K562 (cell line): Measurements from ENCODE around the gene MMP2. TPM values are rescaled to one million over a fixed set of nuclear protein-coding genes. Genes with fewer than 3 reads are reported as not detected.

Source experiments
- ATAC-seq: fragments of 200-7000 bp; cut with Tn5 transposase; 3 replicates; pipeline ENCODE4 v1.9.1; 2020; ENCODE audit warnings: moderate library complexity
- BruUV-seq: library from RNA; stranded (reverse); fragments of 400-500 nt; replicated peaks from 2 replicates; lab custom pipeline; 2021; lab: Mats Ljungman, UMichigan
- CTCF ChIA-PET: fragments of 300-600 bp; formaldehyde crosslinking; extraction: SDS; loops from one replicate; lab custom pipeline; 2021; ENCODE audit warnings: low intra/inter-chr PET ratio; lab: Yijun Ruan, JAX
- POLR2A ChIA-PET: fragments of 300-600, 350-650 bp; sonication (Branson Sonifier 250); formaldehyde crosslinking; extraction: SDS; loops from one replicate; lab custom pipeline; 2021; ENCODE audit warnings: antibody characterized with exemption, inconsistent platforms; lab: Yijun Ruan, JAX
- DNase-seq, 4 experiments: peaks; one replicate each; pipeline versions ENCODE4 v3.0.0 to v3.0.0-alpha.2; 2011 to 2018; ENCODE audit warnings: low spot score in 3 of 4, mixed read lengths in 3 of 4; ENCODE audit errors: extremely low read depth in 1 of 4
- FAIRE-seq: peaks from 2 replicates; lab custom pipeline; 2011; peaks lifted over from hg19 to GRCh38; lab: Jason Lieb, UNC
- H2AFZ ChIP-seq: 2 replicates; pipeline ENCODE4 v1.6.0; 2011; ENCODE audit warnings: low read depth, low read length, control low read depth, inconsistent platforms
- H3K27ac ChIP-seq: fragments of 200-600 bp; 3 replicates; pipeline ENCODE4 v1.8.0; 2011; ENCODE audit warnings: low read depth, mild to moderate bottlenecking, control low read depth, inconsistent platforms, low read length, moderate library complexity, mixed read lengths; ENCODE audit errors: extremely low read depth
- H3K27me3 ChIP-seq, 2 experiments: fragments of 300-600 bp in 1 of 2; 2 replicates in 1 of 2; 3 replicates in 1 of 2; pipeline versions ENCODE4 v1.6.0 to v1.8.0; 2011; ENCODE audit warnings: inconsistent platforms in 2 of 2, low read length in 2 of 2, mild to moderate bottlenecking in 1 of 2, mixed read lengths in 1 of 2, moderate library complexity in 1 of 2; ENCODE audit not compliant: control insufficient read depth in 2 of 2, insufficient read depth in 2 of 2
- H3K36me3 ChIP-seq: fragments of 300-600 bp; 3 replicates; pipeline ENCODE4 v1.8.0; 2011; ENCODE audit warnings: mild to moderate bottlenecking, low read length, inconsistent platforms; ENCODE audit not compliant: control insufficient read depth, insufficient read depth
- H3K4me1 ChIP-seq, 2 experiments: fragments of 200-600 bp in 1 of 2; replicated peaks in 1 of 2; 2 replicates in 1 of 2; 3 replicates in 1 of 2; pipeline versions ENCODE4 v1.5.1 to v1.8.0; 2011; ENCODE audit warnings: inconsistent platforms in 2 of 2, low read length in 2 of 2, mild to moderate bottlenecking in 1 of 2, mixed read lengths in 1 of 2, moderate library complexity in 1 of 2; ENCODE audit not compliant: control insufficient read depth in 2 of 2, insufficient read depth in 2 of 2
- H3K4me2 ChIP-seq: 2 replicates; pipeline ENCODE4 v1.6.1; 2011; ENCODE audit warnings: low read length, control low read depth, inconsistent platforms, mixed read lengths; ENCODE audit not compliant: insufficient read depth
- H3K4me3 ChIP-seq: fragments of 200-600 bp; sonication (generic), shearing (Covaris generic); 2 replicates; pipeline ENCODE4 v1.5.1; 2016; ENCODE audit warnings: control low read depth, inconsistent platforms
- H3K79me2 ChIP-seq: fragments of 200-600 bp; 3 replicates; pipeline ENCODE4 v1.8.0; 2011; ENCODE audit warnings: low read length, inconsistent platforms; ENCODE audit not compliant: control insufficient read depth, insufficient read depth
- H3K9ac ChIP-seq, 2 experiments: 2 replicates each; pipeline versions ENCODE4 v1.6.0 to v1.6.1; 2011; ENCODE audit warnings: low read depth in 2 of 2, low read length in 2 of 2, control low read depth in 1 of 2, inconsistent platforms in 1 of 2, mild to moderate bottlenecking in 1 of 2, mixed read lengths in 1 of 2; ENCODE audit not compliant: insufficient read depth in 1 of 2
- H3K9me1 ChIP-seq: one replicate; pipeline ENCODE4 v1.6.0; 2011; ENCODE audit warnings: inconsistent platforms, mild to moderate bottlenecking, low read length, moderate library complexity; ENCODE audit not compliant: control insufficient read depth, insufficient read depth
- H3K9me3 ChIP-seq: replicated peaks from 2 replicates; pipeline ENCODE4 v1.5.1; 2011; ENCODE audit warnings: low read depth, low read length, inconsistent platforms; ENCODE audit not compliant: control insufficient read depth, insufficient read depth
- H4K20me1 ChIP-seq: replicated peaks from 2 replicates; pipeline ENCODE4 v1.6.1; 2011; ENCODE audit warnings: low read length, inconsistent platforms, mixed read lengths; ENCODE audit not compliant: control insufficient read depth, insufficient read depth
- CREB1 ChIP-seq, 2 experiments: sonication (generic) in 1 of 2; formaldehyde crosslinking in 1 of 2; IDR thresholded peaks; 2 replicates each; pipeline versions ENCODE4 v1.6.1 to v1.8.0; 2012 to 2022; ENCODE audit warnings: inconsistent platforms in 1 of 2, mild to moderate bottlenecking in 1 of 2, missing genetic modification reagents in 1 of 2, moderate library complexity in 1 of 2
- RBM25 ChIP-seq: fragments of 200-400 bp; formaldehyde crosslinking; IDR thresholded peaks from 2 replicates; pipeline ENCODE4 v1.6.1; 2018; ENCODE audit warnings: low read length, low read depth, moderate library complexity; ENCODE audit not compliant: severe bottlenecking
- SMAD3 ChIP-seq: fragments of 450-650 bp; formaldehyde crosslinking; conservative IDR thresholded peaks from 2 replicates; pipeline ENCODE4 v1.4.0; 2020; ENCODE audit warnings: mild to moderate bottlenecking
- ZNF175 ChIP-seq: fragments of 200-800 bp; sonication (Bioruptor generic); IDR thresholded peaks from 2 replicates; pipeline ENCODE4 v1.6.1; 2016; ENCODE audit warnings: low read depth, mild to moderate bottlenecking, missing genetic modification characterization, missing compliant biosample characterization
- in situ Hi-C: fragments of 300-500 bp; cut with MboI; formaldehyde crosslinking; loops from 4 replicates; pipeline ENCODE4 v1.15.0; 2018; ENCODE audit warnings: inconsistent platforms, mixed read lengths
- intact Hi-C: fragments of 100-400 bp; cut with micrococcal nuclease; formaldehyde crosslinking; loops from 2 replicates; pipeline ENCODE4 v1.14.2; 2022
- polyA plus RNA-seq, 8 experiments: library from polyadenylated mRNA; depleted of rRNA in 4 of 8; stranded (reverse) in 5 of 8; unstranded in 3 of 8; fragments of >200 nt; fragmentation: Nextera tagmentation in 2 of 8; fragmentation: Illumina TruSeq in 1 of 8; extraction: Ambion mirVana in 2 of 8; extraction: Trizol in 1 of 8; gene quantifications; 2 replicates each; pipeline versions ENCODE4 v1.2.1 to v1.2.3, GENCODE V29; 2011 to 2014; ENCODE audit warnings: inconsistent platforms in 1 of 8, missing spikeins in 1 of 8
- total RNA-seq, 7 experiments: library from RNA; depleted of rRNA in 6 of 7; stranded (reverse); fragments of >200 nt in 6 of 7; fragmentation: Illumina TruSeq in 2 of 7; extraction: Trizol in 2 of 7; gene quantifications; 2 replicates each; pipeline versions ENCODE4 v1.2.1 to v1.2.3, GENCODE V29; 2011 to 2021; ENCODE audit warnings: low replicate concordance in 1 of 7
- TF ChIP-seq, protein P1 (sequence below): fragments of 450-650 bp; IDR thresholded peaks from 2 replicates; pipeline ENCODE4 v1.6.1; 2017; ENCODE audit warnings: antibody characterized with exemption, mild to moderate bottlenecking
- TF ChIP-seq, protein P2 (sequence below): sonication (generic); formaldehyde crosslinking; IDR thresholded peaks from 2 replicates; pipeline ENCODE4 v1.8.1; 2023; ENCODE audit warnings: mild to moderate bottlenecking, missing genetic modification reagents
- TF ChIP-seq, protein P3 (sequence below): sonication (generic); formaldehyde crosslinking; IDR thresholded peaks from 2 replicates; pipeline ENCODE4 v1.8.1; 2023; ENCODE audit warnings: mild to moderate bottlenecking, missing genetic modification reagents, moderate library complexity

The MMP2 gene
- total and polyA plus RNA-seq, 9 of the 15 experiments (the other 6 are each of a cell fraction or from before 2014, with no cell fraction given) = 0.05 to 0.53 TPM; not detected in 7

GRCh38 chr16:55527885-55528284, 48.9 kb downstream of the MMP2 start:
- DNase-seq (no peak), FAIRE-seq (no peak), ATAC-seq (no peak)
- Histone ChIP-seq H3K36me3 (no peaks in the 10 kb centered on the region), H2AFZ (no peak overlapping the region), H3K27me3 (no peaks in the 10 kb centered on the region), H3K9ac (no peak overlapping the region), H3K9me1 (no peaks in the 10 kb centered on the region), H3K27ac (no peak overlapping the region), H4K20me1 (no peaks in the 10 kb centered on the region), H3K4me1 (no peaks in the 10 kb centered on the region), H3K9me3 (no peaks in the 10 kb centered on the region), H3K79me2 (no peaks in the 10 kb centered on the region), H3K4me3 (no peak overlapping the region), H3K4me2 (no peak overlapping the region)
- CTCF ChIA-PET = no interaction called here
- intact Hi-C loops (no loop called here), in situ Hi-C loops (no loop called here)
- no TSS peak for BruUV-seq
- TF ChIP-seq, protein P1, sequence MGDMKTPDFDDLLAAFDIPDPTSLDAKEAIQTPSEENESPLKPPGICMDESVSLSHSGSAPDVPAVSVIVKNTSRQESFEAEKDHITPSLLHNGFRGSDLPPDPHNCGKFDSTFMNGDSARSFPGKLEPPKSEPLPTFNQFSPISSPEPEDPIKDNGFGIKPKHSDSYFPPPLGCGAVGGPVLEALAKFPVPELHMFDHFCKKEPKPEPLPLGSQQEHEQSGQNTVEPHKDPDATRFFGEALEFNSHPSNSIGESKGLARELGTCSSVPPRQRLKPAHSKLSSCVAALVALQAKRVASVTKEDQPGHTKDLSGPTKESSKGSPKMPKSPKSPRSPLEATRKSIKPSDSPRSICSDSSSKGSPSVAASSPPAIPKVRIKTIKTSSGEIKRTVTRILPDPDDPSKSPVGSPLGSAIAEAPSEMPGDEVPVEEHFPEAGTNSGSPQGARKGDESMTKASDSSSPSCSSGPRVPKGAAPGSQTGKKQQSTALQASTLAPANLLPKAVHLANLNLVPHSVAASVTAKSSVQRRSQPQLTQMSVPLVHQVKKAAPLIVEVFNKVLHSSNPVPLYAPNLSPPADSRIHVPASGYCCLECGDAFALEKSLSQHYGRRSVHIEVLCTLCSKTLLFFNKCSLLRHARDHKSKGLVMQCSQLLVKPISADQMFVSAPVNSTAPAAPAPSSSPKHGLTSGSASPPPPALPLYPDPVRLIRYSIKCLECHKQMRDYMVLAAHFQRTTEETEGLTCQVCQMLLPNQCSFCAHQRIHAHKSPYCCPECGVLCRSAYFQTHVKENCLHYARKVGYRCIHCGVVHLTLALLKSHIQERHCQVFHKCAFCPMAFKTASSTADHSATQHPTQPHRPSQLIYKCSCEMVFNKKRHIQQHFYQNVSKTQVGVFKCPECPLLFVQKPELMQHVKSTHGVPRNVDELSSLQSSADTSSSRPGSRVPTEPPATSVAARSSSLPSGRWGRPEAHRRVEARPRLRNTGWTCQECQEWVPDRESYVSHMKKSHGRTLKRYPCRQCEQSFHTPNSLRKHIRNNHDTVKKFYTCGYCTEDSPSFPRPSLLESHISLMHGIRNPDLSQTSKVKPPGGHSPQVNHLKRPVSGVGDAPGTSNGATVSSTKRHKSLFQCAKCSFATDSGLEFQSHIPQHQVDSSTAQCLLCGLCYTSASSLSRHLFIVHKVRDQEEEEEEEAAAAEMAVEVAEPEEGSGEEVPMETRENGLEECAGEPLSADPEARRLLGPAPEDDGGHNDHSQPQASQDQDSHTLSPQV = no peak
- TF ChIP-seq, protein P2, sequence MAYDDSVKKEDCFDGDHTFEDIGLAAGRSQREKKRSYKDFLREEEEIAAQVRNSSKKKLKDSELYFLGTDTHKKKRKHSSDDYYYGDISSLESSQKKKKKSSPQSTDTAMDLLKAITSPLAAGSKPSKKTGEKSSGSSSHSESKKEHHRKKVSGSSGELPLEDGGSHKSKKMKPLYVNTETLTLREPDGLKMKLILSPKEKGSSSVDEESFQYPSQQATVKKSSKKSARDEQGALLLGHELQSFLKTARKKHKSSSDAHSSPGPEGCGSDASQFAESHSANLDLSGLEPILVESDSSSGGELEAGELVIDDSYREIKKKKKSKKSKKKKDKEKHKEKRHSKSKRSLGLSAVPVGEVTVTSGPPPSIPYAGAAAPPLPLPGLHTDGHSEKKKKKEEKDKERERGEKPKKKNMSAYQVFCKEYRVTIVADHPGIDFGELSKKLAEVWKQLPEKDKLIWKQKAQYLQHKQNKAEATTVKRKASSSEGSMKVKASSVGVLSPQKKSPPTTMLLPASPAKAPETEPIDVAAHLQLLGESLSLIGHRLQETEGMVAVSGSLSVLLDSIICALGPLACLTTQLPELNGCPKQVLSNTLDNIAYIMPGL (CRISPR knock-in tag) = no peak
- TF ChIP-seq RBM25 = peak; percentile 88
- TF ChIP-seq, protein P3, sequence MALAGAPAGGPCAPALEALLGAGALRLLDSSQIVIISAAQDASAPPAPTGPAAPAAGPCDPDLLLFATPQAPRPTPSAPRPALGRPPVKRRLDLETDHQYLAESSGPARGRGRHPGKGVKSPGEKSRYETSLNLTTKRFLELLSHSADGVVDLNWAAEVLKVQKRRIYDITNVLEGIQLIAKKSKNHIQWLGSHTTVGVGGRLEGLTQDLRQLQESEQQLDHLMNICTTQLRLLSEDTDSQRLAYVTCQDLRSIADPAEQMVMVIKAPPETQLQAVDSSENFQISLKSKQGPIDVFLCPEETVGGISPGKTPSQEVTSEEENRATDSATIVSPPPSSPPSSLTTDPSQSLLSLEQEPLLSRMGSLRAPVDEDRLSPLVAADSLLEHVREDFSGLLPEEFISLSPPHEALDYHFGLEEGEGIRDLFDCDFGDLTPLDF (CRISPR knock-in tag) = no peak
- no peak for TF ChIP-seq ZNF175 (CRISPR knock-in tag)
- no peak for TF ChIP-seq SMAD3 (CRISPR knock-in tag)
- TF ChIP-seq CREB1 (IDR thresholded peaks at IDR 0.05) = no peak
- TF ChIP-seq CREB1 (CRISPR knock-in tag; IDR thresholded peaks at IDR 0.05) = no peak
- POLR2A ChIA-PET = interaction anchor here (0.8 kb wide), 1 partner anchor 13 kb away, joined by 4 read pairs; no protein-coding TSS in a partner anchor
